ENCODE measurements around the gene AFF3.
"Not testable (repeated sequence)": the region's sequence is repeated elsewhere in the genome, so short reads cannot be mapped to it uniquely, and the experiment has no call there.

Gene AFF3

DNA sequence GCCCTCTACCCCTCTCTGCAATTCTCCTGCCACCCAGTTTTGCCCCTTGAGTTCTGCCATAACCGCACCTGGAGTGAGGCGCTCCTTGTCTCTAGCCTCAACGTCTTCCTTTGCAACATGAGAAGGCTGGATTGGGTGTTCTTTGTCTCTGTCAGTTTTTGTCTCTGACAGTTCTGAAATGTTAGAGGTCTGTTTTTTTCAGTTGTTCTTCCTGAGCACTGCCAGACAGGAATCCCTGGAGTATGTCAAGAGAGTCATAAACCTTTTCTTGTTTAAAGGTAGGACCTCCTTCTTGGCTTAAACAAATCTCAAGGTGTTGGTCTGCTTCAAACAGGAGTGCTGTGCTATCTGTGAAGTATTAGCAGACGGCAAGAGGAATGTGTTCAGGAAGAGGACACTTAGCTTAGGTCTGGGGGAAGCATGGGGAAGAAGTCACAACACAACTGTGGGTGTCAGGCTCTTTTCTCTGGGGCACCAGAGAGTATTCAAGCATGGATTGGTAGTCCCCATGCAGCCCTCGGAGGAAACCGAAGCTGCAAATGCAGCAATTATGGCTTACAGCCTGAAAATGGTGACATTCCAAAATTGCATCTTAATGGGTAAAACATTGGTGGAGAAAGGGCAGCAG, 32.3 kb downstream of the AFF3 start:
- Histone ChIP-seq H3K4me3 (no peak overlapping the region), H3K27me3 (ENCODE audit: low read depth) (peaks cover 22% of the 10 kb centered on the region), H3K4me1 (no peaks in the 10 kb centered on the region), H3K36me3 (replicated peaks) (no peaks in the 10 kb centered on the region), H3K9me3 (no peaks in the 10 kb centered on the region)
- DNase-seq (ENCODE audit: low spot score in 2 of 2) = no peak
- in situ Hi-C loops (cut with MboI; ENCODE audit: low sequenced_read_pairs) = no loop called here

DNA sequence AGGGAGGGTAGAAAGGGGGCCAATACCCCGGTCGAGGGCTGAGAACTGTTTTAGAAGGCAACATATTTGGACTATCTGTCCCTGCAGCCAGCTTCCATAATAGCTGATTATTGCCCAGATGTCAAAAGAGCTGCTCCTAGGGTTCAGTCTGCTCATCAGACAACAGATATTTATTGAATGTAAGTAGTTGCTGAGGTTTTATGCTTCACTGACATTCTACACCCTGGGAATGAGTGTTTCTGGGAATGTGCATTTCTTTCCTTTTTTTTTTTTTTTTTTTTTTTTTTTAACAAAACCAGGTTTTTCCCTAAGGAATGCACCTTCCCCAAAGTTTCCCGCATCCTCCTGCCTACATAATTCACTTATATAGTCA, 33.8 kb downstream of the AFF3 start:
- H3K27me3 ChIP-seq (ENCODE audit: low read depth) = peaks cover 22% of the 10 kb centered on the region
- H3K4me3 ChIP-seq; H3K4me1 ChIP-seq; DNase-seq (ENCODE audit: low spot score in 2 of 2); H3K36me3 ChIP-seq (replicated peaks); in situ Hi-C loops (cut with MboI; ENCODE audit: low sequenced_read_pairs); H3K9me3 ChIP-seq: not testable (repeated sequence)

DNA sequence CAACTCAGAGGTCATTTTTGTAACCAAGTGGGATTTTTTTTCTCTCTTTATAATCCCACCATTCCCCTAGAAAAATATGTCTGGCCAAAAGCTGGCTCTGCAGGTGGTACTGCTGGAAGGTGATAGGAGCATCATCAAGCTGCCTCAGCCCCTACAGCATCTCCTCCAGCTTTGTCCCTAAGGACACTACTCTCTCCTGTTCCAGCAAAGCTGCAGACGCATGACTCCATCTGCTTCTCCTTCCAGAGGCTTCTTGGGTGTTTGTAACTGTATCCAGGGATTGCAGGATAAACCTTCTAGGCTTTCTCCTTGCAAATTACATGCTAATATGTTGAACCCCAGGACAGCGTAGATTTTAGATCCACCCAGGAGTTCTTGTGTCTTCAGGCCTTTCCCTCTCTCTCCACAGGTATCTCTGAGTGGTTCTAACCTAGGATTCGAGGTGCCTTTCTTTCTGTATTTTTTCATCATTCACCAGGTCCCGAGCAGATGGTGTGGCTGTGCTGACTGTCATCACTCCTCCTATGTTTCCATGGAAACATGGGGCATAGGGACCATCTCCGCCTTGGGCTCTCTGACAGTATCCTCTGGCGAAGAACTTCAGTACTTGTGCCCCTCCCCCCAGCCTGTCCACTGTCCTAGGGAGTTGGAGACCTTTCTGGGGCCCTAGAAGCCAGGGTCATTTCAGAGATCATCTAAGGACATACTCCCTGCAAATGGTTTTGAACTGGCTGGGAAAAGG, 34.3 kb downstream of the AFF3 start:
- no peak for DNase-seq (ENCODE audit: low spot score in 2 of 2)
- Histone ChIP-seq H3K9me3 (no peaks in the 10 kb centered on the region), H3K36me3 (replicated peaks) (no peaks in the 10 kb centered on the region), H3K27me3 (ENCODE audit: low read depth) (peaks cover 22% of the 10 kb centered on the region), H3K4me1 (no peaks in the 10 kb centered on the region), H3K4me3 (no peak overlapping the region)
- in situ Hi-C loops (cut with MboI; ENCODE audit: low sequenced_read_pairs) = no loop called here

DNA sequence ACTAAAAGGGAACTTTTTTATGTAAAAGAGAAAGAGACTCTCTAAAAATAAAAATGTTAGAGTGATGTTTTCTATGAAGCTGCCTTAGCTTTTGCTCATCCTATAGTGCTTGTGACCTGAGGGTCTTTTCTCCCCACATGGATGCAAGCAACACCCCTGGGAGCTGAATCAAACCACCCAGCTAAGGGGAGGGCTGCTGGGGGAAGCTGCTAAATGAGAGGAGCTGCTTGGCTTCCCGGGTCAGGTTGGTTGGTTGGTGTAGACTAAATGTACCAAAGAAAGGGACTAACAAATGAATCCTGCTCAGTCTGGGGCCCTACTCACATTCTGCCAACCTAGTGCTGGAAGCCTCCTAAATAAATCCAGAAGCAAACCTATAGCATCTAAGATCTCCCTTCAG, 35.0 kb downstream of the AFF3 start:
- H3K27me3 ChIP-seq (ENCODE audit: low read depth) = peaks cover 22% of the 10 kb centered on the region
- H3K9me3 ChIP-seq = no peaks in the 10 kb centered on the region
- in situ Hi-C loops (cut with MboI; ENCODE audit: low sequenced_read_pairs) = no loop called here
- no peaks in the 10 kb centered on the region for H3K4me1 ChIP-seq
- no peaks in the 10 kb centered on the region for H3K36me3 ChIP-seq (replicated peaks)
- no peak overlapping the region for H3K4me3 ChIP-seq
- DNase-seq (ENCODE audit: low spot score in 2 of 2) = no peak

DNA sequence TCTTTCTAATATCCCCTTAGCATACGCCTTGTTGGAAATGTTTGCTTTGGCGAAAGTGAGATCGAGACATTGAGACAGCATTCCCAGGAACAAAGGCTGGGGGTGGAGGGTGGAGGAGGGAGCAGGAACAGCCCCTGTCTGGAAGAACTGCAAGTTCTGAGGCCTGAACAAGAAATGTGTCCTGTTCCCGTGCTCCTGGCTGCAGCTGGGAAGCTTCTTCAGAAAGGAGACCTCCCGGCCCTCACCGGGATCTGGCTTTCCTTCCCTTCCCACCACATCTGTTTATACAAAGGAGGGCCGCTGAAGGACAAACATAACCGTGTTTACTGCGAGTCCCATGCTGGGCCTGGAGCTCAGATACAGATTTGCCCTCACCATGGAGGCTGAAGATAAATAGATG, 35.9 kb downstream of the AFF3 start:
- DNase-seq (ENCODE audit: low spot score in 2 of 2) = no peak
- Histone ChIP-seq H3K36me3 (replicated peaks) (no peaks in the 10 kb centered on the region), H3K4me3 (no peak overlapping the region), H3K9me3 (no peaks in the 10 kb centered on the region), H3K27me3 (ENCODE audit: low read depth) (peaks cover 17% of the 10 kb centered on the region), H3K4me1 (no peaks in the 10 kb centered on the region)
- in situ Hi-C loops (cut with MboI; ENCODE audit: low sequenced_read_pairs) = no loop called here

DNA sequence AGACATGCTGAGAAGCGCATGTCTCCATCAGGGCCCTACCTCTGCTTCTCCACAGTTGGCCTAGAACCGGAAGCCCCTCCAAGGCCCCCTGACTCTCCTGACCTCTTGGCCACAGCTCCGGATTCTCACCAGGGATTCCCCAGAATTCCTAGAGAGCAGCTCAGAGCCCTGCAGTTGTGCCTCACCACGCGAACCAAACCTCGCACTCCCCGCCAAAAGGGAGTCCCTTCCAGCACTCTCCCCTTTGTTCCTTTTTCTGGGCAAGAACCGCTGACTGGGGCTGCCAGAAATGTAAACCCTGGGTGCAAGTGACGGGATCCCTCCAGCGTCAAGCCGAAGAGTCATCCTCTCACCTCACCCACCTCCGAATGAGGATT, 36.7 kb downstream of the AFF3 start:
- no peak for DNase-seq (ENCODE audit: low spot score in 2 of 2)
- Histone ChIP-seq H3K9me3 (no peaks in the 10 kb centered on the region), H3K4me3 (no peak overlapping the region), H3K27me3 (ENCODE audit: low read depth) (peaks cover 11% of the 10 kb centered on the region), H3K4me1 (no peaks in the 10 kb centered on the region), H3K36me3 (replicated peaks) (no peaks in the 10 kb centered on the region)
- in situ Hi-C loops (cut with MboI; ENCODE audit: low sequenced_read_pairs) = no loop called here

DNA sequence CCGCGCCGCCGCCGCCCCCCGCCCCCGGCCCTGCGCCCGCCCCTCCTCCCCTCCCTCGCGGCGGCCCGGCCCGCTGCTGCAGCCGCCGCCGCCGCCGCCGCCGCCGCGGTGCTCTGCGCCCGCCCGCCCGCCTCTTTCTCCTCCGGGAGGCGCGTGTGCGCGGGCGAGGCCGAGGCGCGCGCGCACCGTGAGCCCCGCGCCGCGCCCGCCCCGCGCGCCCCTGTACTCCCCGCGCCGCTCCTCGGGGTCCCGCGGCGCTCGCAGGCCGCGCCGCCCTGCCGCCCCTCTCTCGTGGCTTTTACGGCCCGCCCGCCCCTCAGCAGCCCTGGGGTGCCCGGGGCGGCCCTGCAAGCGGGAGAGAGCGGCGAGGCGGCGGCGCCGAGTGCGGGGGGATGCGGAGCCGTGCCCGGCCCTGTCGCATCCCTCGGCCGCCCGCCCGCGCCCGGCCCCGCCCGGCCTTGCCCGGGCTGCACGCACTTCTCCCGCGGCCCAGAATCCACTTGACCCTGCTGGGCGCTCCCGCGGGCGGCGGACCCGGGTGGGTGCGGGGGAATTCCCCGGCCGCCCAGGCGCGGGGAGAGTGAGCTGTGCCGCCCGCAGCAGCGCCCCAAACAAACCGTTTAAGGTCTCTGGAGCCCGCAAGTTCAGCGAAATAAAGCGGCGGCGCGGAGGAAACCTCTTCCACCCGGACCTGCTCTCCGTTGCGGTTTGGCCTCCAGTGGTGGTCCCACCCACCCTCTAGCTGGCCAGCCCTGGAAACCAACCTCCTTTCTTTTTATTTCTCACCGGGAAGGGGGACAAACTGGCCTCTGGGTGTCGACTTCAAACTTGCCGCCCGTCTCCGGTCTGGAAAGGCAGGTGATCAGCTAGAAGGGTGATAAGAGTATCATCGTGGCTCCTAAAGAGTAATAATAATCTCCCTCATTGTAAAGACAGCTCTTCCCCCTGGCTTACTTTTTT, 37.4 kb downstream of the AFF3 start:
- Histone ChIP-seq H3K27me3 (ENCODE audit: low read depth) (peaks cover 4% of the 10 kb centered on the region; the same call in 1 of the 2 replicates), H3K9me3 (no peaks in the 10 kb centered on the region), H3K4me1 (no peaks in the 10 kb centered on the region), H3K36me3 (replicated peaks) (no peaks in the 10 kb centered on the region), H3K4me3 (peak overlapping the region; percentile 24)
- peak in 1 of 2 experiments; percentile 56 for DNase-seq (ENCODE audit: low spot score in 2 of 2)
- in situ Hi-C loops (cut with MboI; ENCODE audit: low sequenced_read_pairs) = no loop called here

DNA sequence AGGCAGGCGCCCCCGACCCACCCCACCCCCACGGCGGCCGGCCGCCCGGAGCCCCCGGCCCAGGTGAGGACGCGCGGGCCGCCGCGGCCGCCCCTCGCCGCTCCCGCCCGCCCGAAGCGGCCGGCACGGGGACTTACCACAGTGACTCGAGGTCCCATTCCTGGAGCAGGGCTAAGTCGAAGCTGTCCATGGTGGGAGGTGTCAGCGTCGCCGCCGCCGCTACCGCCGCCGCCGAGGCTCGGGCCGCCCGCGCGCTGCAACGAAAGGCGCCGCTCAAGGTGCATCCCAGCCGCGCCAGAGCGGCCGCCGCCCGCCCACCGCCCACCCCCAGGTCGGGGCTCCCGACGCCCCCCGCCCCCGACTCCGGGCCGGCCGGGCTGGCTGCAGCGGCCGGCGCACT, 38.1 kb downstream of the AFF3 start:
- DNase-seq (ENCODE audit: low spot score in 2 of 2) = peak in 1 of 2 experiments; percentile 39
- H3K36me3 ChIP-seq (replicated peaks); H3K4me1 ChIP-seq; H3K27me3 ChIP-seq (ENCODE audit: low read depth); in situ Hi-C loops (cut with MboI; ENCODE audit: low sequenced_read_pairs); H3K9me3 ChIP-seq; H3K4me3 ChIP-seq: not testable (repeated sequence)

DNA sequence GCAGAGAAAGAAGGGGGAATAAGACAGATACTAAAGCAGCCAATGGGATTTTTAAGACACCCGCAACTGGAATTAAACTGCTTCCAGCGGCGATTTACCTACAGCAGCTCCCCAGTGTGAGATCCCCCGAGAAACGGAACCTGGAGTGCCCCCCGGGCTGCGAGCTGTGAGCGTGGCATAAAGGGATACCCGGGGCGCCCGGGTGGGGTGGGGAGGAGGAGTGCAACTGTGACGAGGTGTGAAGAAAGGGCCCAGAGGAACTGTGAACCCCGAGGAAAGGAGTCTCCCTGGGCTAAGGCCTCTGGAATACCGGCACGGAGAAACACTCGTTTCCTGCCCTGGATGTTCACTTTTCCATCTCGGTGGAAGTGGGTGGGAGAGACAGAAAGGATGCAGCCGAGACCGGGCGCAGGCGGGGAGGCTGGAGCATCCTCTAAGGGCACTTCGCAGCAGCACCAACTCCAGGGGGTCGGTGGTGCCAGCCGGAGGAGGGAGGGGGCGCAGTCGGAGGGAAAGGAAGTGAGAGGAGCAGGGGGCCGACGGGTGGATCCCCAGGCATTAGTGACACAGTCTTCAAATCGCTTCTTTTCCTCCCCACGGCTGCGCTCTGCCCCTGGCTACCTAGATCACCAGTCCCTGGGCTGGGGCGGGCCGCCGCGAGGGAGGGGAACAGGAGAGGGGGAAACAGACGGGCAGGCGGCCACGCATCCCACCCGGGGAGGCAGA, 38.7 kb downstream of the AFF3 start:
- H3K9me3 ChIP-seq; H3K27me3 ChIP-seq (ENCODE audit: low read depth); in situ Hi-C loops (cut with MboI; ENCODE audit: low sequenced_read_pairs); H3K36me3 ChIP-seq (replicated peaks); DNase-seq (ENCODE audit: low spot score in 2 of 2); H3K4me3 ChIP-seq; H3K4me1 ChIP-seq: not testable (repeated sequence)

DNA sequence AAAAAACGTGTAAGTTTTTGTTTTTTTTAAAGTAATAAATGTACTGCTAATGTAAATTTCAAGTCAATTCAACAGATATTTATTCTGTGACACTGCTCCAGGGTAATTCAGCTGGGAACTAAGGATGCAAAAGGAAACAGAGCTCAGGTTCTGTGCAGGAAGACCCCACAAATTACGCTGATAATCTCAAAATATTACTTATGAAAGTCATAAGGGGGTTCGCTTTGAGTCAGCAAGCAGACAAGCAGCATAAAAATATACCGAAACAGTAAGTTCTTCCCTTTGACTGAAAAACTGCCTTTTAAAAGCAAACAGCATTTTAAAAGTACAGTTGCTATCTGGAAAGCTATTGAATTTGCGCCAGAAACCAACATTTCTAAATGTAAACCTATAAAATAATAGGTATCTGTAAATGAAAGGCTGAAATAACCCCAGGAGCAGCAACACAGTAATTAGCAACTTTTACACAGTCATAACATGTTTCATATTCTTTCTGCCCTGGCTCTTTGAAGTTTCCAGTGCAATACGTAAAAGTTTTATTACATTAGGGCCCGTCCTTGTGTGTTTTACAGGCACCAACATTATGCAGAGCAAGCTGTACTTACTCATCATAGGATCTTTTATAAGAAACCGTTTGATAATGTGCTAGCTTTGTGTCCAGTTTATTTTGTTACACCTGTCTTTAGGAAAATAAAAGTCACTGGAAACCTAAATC, 39.8 kb downstream of the AFF3 start:
- H3K9me3 ChIP-seq; H3K4me3 ChIP-seq; in situ Hi-C loops (cut with MboI; ENCODE audit: low sequenced_read_pairs); H3K27me3 ChIP-seq (ENCODE audit: low read depth); H3K4me1 ChIP-seq; H3K36me3 ChIP-seq (replicated peaks); DNase-seq (ENCODE audit: low spot score in 2 of 2): not testable (repeated sequence)

DNA sequence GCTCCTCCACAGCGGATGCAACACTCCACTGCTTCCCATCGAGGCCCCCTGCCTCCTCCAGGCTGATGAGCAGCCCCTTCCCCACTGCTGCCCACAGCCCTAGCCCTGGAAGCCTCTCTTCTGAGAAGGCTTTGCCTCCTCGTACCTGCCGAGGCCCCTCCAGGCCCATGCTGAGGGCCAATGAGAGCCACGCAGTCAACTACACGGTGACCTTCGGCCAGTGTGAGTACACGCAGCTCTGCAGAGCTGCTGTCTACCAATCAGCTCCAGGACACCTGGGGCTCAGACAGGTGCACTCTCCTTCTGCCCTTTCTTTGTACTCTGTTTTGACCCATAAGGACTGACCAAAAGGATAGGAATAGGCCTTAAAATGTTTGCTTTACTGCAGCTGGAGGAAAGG, 43.5 kb downstream of the AFF3 start:
- H3K36me3 ChIP-seq (replicated peaks); H3K4me1 ChIP-seq; in situ Hi-C loops (cut with MboI; ENCODE audit: low sequenced_read_pairs); H3K27me3 ChIP-seq (ENCODE audit: low read depth); H3K9me3 ChIP-seq; DNase-seq (ENCODE audit: low spot score in 2 of 2); H3K4me3 ChIP-seq: not testable (repeated sequence)

DNA sequence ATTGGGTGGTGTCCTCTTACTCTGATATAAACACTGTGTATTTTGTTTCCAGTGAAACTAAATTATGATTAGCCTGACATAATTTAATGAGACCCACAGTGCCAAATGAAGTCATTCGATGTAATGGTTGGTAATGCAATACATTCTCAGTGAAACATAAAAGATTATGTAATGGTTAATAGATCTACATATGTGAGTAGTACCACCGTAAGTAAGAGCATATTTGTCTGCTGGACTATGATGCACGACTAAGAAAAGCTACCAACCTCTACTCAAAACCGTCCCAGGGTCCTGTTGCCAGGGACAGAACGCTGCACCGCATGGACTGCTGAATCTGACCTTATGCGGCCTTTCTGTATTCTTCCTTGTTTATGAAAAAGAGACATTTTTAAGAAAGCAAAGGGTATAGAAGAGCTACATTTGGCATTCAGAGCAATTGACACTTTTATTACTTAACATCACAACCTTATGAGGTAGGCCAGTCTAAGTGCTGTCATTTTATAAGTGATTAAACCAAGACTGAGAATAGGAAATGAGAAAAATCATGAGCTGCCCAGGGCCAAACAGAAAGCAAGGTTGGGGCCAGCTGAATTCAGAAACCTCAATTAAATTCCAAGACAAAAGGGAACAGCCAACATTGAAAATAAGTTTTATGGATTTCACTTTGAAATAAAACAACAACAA, 44.6 kb downstream of the AFF3 start:
- H3K4me3 ChIP-seq; H3K9me3 ChIP-seq; DNase-seq (ENCODE audit: low spot score in 2 of 2); in situ Hi-C loops (cut with MboI; ENCODE audit: low sequenced_read_pairs); H3K4me1 ChIP-seq; H3K27me3 ChIP-seq (ENCODE audit: low read depth); H3K36me3 ChIP-seq (replicated peaks): not testable (repeated sequence)

DNA sequence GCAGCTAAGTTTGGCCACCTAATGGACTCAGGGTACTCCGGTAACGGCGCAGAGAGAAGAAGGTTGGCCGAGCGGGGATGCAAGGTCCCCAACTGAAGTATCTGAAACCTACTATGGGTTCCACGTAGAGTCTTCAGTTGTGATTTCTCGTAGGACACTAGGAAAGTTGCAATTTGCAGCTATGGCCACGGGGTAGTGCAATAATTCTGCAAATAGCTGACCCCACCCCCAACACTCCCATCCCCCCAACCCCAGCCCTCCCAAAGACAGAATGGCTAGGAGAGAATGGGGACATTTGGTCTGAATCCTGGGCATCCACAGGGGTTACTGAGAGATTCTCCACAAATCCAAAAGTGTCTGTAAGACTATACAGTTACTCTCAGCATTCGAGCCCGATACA, 46.5 kb downstream of the AFF3 start:
- H3K9me3 ChIP-seq; H3K36me3 ChIP-seq (replicated peaks); H3K27me3 ChIP-seq (ENCODE audit: low read depth); H3K4me1 ChIP-seq; DNase-seq (ENCODE audit: low spot score in 2 of 2); H3K4me3 ChIP-seq; in situ Hi-C loops (cut with MboI; ENCODE audit: low sequenced_read_pairs): not testable (repeated sequence)

All from HAP-1 (cell line).